Iris pigment epithelial cell (primary cell): ENCODE data around the gene REEP3.
A peak's percentile ranks its signal among the peaks of the same experiment; 100 is the strongest.

Experiments used
- DNase-seq: peaks from one replicate; pipeline ENCODE4 v3.0.0-alpha.2; 2011; ENCODE audit warnings: low read depth

The REEP3 gene

DNA sequence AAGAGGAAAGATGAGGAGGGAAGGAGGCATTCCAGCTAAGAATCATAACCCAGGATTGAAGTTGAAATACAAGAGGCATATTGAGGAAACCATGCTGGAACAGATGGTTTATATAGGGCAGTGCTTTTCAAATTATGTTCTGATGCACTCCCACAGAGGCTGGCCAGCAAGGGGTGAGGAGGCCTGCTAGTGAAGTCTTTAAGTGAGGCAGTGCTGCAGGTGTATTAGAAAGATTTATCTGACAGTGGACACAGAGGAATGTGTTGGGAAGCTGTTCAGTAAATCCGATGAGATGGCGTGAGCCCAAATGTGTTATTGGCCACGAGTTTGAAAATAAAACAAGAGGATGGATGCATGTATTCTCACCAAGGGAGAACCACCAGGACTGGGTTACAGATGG is 28.6 kb downstream of the REEP3 start:
- DNase-seq, result no peak

- DNase-seq, result peak; percentile 94
Measured at GRCh38 chr10:63553031-63553430, 31.8 kb downstream of the REEP3 start.

DNA sequence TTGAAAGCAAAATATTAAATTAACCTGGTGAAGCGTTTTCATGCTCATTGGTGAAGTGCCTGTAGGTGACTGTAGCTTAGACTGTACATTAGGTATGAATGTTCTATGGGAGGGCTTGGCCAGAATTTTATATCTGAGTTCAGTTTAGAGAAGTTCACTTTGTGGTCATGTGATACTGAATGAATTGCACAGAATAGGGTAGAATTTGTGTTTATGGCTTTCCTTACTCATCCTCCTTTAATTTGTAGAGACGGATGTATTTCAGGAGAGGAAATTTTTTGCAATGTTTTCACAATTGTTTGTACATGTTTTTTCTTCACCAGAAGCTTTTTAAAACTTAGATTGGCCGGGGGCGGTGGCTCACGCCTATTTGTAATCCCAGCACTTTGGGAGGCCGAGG is 32.3 kb downstream of the REEP3 start:
- peak; percentile 44 for DNase-seq

- DNase-seq, result peak; percentile 98
Measured at GRCh38 chr10:63554657-63555056, 33.5 kb downstream of the REEP3 start.

GRCh38 chr10:63555330-63555729 is 34.1 kb downstream of the REEP3 start:
- no peak for DNase-seq

GRCh38 chr10:63558132-63558784 is 37.1 kb downstream of the REEP3 start:
- no peak for DNase-seq

GRCh38 chr10:63561341-63561740 is 40.1 kb downstream of the REEP3 start:
- no peak for DNase-seq

GRCh38 chr10:63562391-63562790 is 41.2 kb downstream of the REEP3 start:
- no peak for DNase-seq

DNA sequence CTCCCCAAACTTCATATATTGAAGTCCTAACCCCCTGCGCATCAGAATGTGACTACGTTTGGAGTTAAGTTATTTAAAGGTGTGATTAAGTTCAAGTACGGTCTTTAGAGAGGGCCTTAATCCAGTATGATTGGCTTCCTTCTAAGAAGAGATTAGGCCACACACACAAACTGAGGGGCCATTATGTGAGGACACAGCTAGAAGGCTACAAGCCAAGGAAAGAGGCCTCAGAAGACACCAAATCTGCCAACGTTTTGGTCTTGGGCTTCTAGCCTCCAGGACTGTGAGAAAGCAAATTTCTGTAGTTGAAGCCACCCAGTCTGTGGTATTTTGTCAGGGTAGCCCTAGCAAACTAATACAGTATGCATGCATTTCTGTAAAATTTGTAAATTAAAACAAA is 41.7 kb downstream of the REEP3 start:
- DNase-seq, result no peak

DNA sequence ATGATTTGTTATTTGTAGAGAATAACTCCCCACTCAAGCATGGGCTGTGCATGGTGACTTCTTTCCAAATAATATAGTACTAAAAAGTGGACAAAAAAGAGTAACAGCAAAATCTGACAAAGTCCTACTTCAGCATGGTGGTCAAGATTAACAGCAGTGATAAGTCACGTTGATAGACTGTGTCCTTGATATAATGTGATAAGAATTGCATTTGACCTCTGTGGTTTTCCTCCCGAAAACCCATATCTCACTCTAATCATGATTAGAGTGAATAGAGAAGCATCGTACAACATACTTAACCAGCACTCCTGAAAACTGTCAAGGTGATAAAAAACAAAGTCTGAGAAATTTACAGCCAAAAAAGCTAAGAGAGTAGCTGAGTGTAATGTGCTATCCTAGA is 42.4 kb downstream of the REEP3 start:
- no peak for DNase-seq

GRCh38 chr10:63564731-63565130 is 43.5 kb downstream of the REEP3 start:
- peak; percentile 46 for DNase-seq

DNA sequence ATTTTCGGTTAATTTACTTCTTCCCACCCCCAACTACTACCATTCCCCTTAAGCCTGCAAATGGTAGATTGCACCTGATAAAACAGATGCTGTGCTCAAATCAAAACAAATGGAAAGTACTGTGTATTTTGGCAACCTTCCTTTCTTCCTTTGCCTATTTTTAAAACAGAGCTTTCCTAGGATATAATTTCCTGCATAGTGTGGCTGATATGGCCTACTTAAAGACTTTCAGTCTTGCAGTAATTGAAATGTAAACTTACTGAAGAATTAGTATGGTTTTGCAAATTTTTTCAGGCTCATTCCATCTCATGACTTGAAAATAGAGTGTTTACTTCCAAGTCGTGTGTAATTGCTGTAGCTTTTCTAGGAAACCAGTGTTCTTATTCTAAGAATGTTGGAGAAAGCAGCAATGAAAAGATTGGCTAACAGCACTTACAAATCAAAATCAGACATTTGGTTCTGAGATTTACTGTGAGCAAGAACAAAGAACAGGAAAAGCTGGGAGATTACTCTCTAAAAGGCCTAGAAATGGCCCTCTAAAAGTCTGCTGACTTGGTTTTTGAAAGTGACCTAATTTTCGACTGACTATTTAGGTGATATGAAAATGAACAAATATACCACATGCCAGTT is 52.0 kb downstream of the REEP3 start:
- DNase-seq, result peak; percentile 76

DNA sequence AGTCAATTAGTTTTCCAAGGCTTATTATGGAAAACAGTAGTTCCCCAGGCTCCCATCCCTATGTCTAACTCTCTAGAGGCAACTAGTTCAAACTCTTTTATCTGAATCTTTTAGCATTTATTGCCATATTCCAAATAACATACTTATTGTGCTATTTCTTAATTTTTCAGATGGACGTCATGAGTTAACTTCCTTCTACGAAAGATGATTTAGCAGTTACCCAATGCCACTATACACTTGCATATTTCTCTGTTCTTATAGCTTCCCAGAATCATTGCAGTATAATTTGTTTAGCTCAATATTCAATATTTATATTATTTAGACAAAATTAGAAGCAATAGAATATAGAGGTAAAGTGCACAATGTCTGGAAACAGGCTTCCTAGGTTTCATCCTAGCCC is 52.8 kb downstream of the REEP3 start:
- DNase-seq, result no peak

- no peak for DNase-seq
Measured at GRCh38 chr10:63576501-63576900, 55.3 kb downstream of the REEP3 start.

DNA sequence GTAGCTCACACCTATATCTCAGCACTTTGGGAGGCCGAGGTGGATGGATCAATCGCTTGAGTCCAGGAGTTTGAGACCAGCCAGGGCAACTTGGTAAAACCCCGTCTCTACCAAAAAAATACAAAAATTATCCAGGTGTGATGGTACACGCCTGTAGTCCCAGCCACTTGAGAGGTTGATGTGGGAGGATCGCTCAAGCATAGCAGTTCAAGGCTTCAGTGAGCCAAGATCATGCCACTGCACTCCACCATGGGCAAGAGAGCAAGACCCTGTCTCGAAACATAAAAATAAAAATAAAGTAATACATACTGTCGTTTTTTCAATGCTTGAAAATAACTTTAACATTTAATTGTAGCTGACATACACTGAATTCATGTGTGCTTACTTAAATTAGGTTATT is 57.3 kb downstream of the REEP3 start:
- DNase-seq, result no peak

- no peak for DNase-seq
Measured at GRCh38 chr10:63579371-63580014, 58.3 kb downstream of the REEP3 start.

- DNase-seq, result no peak
Measured at GRCh38 chr10:63582690-63583089, 61.5 kb downstream of the REEP3 start.

DNA sequence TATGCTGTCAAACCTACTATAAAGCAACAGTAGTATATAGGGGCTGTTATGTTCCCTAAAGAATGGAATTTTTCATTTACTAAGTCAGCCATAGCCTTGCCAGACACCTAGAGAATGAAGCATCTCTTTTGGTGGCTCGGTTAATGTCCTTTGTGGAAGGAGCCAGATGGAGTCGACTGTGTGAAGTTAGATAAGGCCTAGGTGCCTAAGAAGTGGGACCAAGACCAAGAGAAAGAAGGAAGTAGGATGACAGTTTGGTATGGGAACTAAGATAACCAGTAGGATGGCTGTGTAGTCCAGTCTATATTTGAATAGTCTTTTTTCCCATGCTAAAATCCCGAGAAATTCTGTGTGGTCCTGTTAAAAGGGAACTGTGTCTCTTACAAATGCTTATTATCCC is 62.2 kb downstream of the REEP3 start:
- no peak for DNase-seq

DNA sequence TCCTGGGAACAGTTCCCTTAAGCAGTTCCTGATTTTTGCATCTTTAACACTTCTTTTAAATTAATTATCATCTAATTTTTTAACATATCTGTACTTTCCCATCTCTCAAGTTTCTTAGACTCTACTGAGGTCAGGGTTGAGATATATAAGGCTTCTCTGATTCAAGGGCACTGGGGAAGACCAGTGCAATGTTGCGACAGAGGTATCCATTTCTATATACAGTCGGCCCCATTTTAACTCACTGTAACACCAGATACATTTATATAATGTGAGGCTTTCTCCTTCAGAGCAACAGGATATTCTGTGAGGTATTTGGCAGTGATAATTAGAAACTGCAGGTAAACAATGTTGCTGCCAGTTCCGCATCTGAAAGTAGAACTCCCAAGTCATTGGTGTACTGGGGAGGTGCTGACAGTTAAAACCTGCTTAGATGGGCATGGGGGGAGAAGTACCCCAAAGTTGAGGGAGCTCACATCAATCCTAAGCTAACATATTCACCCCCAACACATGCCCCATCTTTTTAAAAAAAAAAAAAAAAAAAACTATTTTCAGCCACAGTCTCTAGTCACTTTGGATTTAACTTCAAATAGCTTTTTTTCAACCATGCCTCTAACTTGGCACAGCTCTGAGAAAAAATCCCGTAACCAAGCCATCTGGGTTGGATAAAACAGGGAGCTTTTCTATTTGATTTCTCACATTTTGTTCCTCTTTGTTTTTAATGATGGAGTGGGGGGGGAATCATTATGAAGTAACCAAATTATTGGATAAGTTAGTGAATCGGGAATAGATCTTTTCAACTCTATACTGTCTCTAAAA is 62.9 kb downstream of the REEP3 start:
- DNase-seq, result no peak

DNA sequence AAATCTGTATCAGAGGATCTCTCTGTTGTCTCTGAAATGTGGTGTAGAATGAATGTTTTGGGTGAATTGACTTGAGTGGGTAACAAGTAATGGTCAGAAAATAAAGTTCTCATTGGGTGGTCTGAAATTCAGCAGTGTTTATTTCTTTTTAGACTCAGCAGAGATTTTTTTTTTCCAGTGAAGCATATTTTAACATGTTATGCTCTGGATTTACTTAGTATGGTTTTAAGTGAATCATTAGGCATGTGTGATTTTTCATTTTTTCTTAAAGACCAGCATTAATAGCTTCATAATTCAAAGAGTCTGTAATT is 63.5 kb downstream of the REEP3 start:
- no peak for DNase-seq

DNA sequence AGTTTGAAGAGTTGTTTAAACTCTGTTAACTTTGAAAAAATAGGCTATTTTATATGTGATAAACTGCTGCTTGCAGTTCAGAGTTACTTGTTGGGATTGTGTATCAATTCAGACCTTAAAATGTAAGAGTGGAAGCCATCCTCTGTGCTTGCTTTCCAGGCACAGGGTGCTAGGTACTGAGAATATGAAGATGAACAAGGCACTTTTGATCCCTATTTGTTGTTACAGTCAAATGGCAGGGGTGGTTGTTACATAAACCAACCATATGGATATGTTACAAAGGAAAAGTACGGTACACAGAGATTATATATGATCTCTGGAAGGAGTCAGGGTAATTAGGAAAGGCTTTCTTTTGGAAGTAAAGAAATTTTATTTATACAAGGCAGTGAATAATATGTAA is 63.8 kb downstream of the REEP3 start:
- DNase-seq, result no peak

- no peak for DNase-seq
Measured at GRCh38 chr10:63586043-63586442, 64.8 kb downstream of the REEP3 start.

- no peak for DNase-seq
Measured at GRCh38 chr10:63587191-63587590, 66.0 kb downstream of the REEP3 start.
